ENCODE results near the gene NNMT. TPM values are rescaled to one million over a fixed set of nuclear protein-coding genes. Genes with fewer than 3 reads are reported as not detected.

The NNMT gene
- total RNA-seq (not detected), polyA plus RNA-seq (not detected)

GRCh38 chr11:114295676-114296604 lies at the start of gene NNMT:
NNMT (plus strand) TSS chr11:114296399; CDS start chr11:114296557, 158 bp downstream.
- Mint-ChIP-seq H3K4me1 (peaks cover 0 to 2% (median 0%) of the 10 kb centered on the region in 3 donors), H3K27me3 (peaks cover 6 to 27% of the 10 kb centered on the region in 2 donors), H3K36me3 (peaks cover 0 to 4% (median 1%) of the 10 kb centered on the region in 3 donors), H3K27ac (no peak within 1 kb of the TSS), H3K9me3 (peaks cover 0 to 9% (median 5%) of the 10 kb centered on the region in 5 donors), H3K4me3 (no peak within 1 kb of the TSS)
- Histone ChIP-seq H3K9me3 (ENCODE audit: low read length) (no peaks in the 10 kb centered on the region), H3K27me3 (ENCODE audit: insufficient read depth, low read length, poor library complexity, severe bottlenecking) (no peaks in the 10 kb centered on the region), H3K27ac (ENCODE audit: low read depth, low read length) (peak within 1 kb of the TSS; percentile 46), H3K36me3 (ENCODE audit: insufficient read depth, low read length) (no peaks in the 10 kb centered on the region), H3K4me3 (ENCODE audit: low read length) (no peak within 1 kb of the TSS), H3K4me1 (ENCODE audit: insufficient read depth, low read length) (no peaks in the 10 kb centered on the region)
- CTCF ChIA-PET, result no interaction called here
- no peak for DNase-seq
- POLR2A ChIA-PET, result no interaction called here

DNA sequence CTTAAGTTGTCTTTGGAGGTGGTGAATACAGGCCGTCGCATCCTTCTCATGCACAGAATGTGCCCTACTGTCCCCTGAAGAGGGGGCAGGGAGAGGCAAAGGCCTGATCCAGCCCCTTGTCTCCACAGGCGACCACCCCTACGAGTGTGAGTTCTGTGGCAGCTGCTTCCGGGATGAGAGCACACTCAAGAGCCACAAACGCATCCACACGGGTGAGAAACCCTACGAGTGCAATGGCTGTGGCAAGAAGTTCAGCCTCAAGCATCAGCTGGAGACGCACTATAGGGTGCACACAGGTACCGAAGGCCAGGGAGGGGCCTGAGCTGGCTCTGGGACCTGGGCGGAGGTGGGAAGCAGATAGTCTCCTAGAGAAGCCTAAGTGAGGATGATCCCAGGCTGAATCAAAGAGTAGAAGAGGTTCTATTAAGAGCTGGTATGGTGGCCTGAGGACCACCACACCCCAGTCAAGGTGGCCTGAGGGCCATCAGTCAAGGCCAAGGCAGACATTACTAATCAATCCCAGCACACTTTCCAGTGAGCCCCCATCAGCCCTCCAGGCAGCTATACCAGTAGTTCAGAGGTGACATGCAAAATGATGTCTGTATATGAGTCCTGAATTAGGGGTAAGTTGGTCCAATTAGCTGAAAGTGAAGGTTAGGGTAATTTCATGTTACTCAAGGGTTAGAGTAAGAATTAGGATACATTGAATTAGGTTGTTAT lies 49.0 kb upstream of the NNMT start:
- Mint-ChIP-seq H3K4me3 (no peak overlapping the region), H3K4me1 (peaks cover 0 to 7% (median 0%) of the 10 kb centered on the region in 3 donors), H3K27me3 (peaks cover 0 to 4% of the 10 kb centered on the region in 2 donors), H3K27ac (peak overlapping the region in 5 of 8 donors; percentile 17 to 77 (median 57)), H3K36me3 (peaks cover 0 to 3% (median 2%) of the 10 kb centered on the region in 3 donors), H3K9me3 (no peaks in the 10 kb centered on the region)
- Histone ChIP-seq H3K9me3 (ENCODE audit: low read length) (no peaks in the 10 kb centered on the region), H3K36me3 (ENCODE audit: insufficient read depth, low read length) (no peaks in the 10 kb centered on the region), H3K4me1 (ENCODE audit: insufficient read depth, low read length) (no peaks in the 10 kb centered on the region), H3K4me3 (ENCODE audit: low read length) (no peak overlapping the region), H3K27ac (ENCODE audit: low read depth, low read length) (no peak overlapping the region), H3K27me3 (ENCODE audit: insufficient read depth, low read length, poor library complexity, severe bottlenecking) (no peaks in the 10 kb centered on the region)
- ChIA-PET CTCF (interaction anchor here (1.0 to 4.9 kb wide), 3 partner anchors 10 to 16 kb away, joined by 4 to 23 read pairs (median 5); no protein-coding TSS in a partner anchor), POLR2A (no interaction called here)
- no peak for DNase-seq

GRCh38 chr11:114250180-114250579 lies 46.0 kb upstream of the NNMT start:
- H3K4me3 Mint-ChIP-seq, result no peak overlapping the region
- H3K36me3 Mint-ChIP-seq, result peaks cover 0 to 3% (median 2%) of the 10 kb centered on the region in 3 donors
- ChIA-PET POLR2A (no interaction called here), CTCF (interaction anchor here (1.0 to 4.9 kb wide), 3 partner anchors 10 to 229 kb away, joined by 3 to 23 read pairs (median 4); no protein-coding TSS in a partner anchor)
- peaks cover 0 to 2% of the 10 kb centered on the region in 2 donors for H3K27me3 Mint-ChIP-seq
- Histone ChIP-seq H3K27ac (ENCODE audit: low read depth, low read length) (no peak overlapping the region), H3K9me3 (ENCODE audit: low read length) (no peaks in the 10 kb centered on the region), H3K27me3 (ENCODE audit: insufficient read depth, low read length, poor library complexity, severe bottlenecking) (no peaks in the 10 kb centered on the region), H3K4me1 (ENCODE audit: insufficient read depth, low read length) (no peaks in the 10 kb centered on the region), H3K36me3 (ENCODE audit: insufficient read depth, low read length) (no peaks in the 10 kb centered on the region), H3K4me3 (ENCODE audit: low read length) (no peak overlapping the region)
- peaks cover 0 to 2% (median 0%) of the 10 kb centered on the region in 5 donors for H3K9me3 Mint-ChIP-seq
- no peak for DNase-seq
- peak overlapping the region in 1 of 8 donors; percentile 61 for H3K27ac Mint-ChIP-seq
- peaks cover 0 to 7% (median 0%) of the 10 kb centered on the region in 3 donors for H3K4me1 Mint-ChIP-seq

GRCh38 chr11:114250993-114251814 lies 45.0 kb upstream of the NNMT start:
- H3K9me3 ChIP-seq (ENCODE audit: low read length), result no peaks in the 10 kb centered on the region
- H3K27ac ChIP-seq (ENCODE audit: low read depth, low read length), result no peak overlapping the region
- H3K27me3 ChIP-seq (ENCODE audit: insufficient read depth, low read length, poor library complexity, severe bottlenecking), result no peaks in the 10 kb centered on the region
- Mint-ChIP-seq H3K27me3 (peaks cover 0 to 2% of the 10 kb centered on the region in 2 donors), H3K4me1 (peaks cover 0 to 7% (median 0%) of the 10 kb centered on the region in 3 donors), H3K9me3 (peaks cover 0 to 2% (median 0%) of the 10 kb centered on the region in 5 donors), H3K36me3 (peaks cover 0 to 3% (median 2%) of the 10 kb centered on the region in 3 donors), H3K4me3 (no peak overlapping the region), H3K27ac (peak overlapping the region in 2 of 8 donors; percentile 56 to 72)
- H3K36me3 ChIP-seq (ENCODE audit: insufficient read depth, low read length), result no peaks in the 10 kb centered on the region
- H3K4me3 ChIP-seq (ENCODE audit: low read length), result no peak overlapping the region
- POLR2A ChIA-PET, result interaction anchor here (0.6 kb wide), 1 partner anchor 136 kb away, joined by 4 read pairs; no protein-coding TSS in a partner anchor
- DNase-seq, result no peak
- H3K4me1 ChIP-seq (ENCODE audit: insufficient read depth, low read length), result no peaks in the 10 kb centered on the region
- CTCF ChIA-PET, result interaction anchor here (1.2 to 1.7 kb wide), 4 partner anchors 10 to 235 kb away, joined by 4 to 6 read pairs (median 4); no protein-coding TSS in a partner anchor

DNA sequence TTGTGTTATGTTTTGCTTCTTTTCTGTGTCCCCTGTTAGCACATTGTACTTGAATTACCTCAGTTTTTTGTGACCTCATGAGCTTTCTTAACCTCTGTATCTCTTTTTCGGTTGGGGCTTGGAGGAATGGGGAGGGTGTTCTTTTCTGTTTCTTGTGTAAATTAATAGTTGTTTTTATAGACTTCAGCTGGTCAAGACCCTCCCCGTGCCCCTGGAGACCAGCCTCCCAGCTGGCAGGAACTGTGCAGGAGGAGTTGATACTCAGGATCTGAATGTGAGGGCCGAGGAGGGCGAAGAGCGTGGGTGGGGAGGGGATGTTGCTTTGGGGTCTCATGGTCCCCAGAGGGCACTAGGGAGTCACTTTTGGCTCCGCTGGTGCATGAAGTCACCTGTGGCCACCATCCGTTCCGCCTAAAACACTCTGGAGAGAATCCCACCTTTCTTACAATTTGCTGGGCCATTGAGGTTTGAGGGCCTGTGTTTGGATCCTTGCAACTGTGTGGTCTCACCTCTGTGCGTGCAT lies 44.3 kb upstream of the NNMT start:
- DNase-seq, result no peak

GRCh38 chr11:114252767-114253166 lies 43.4 kb upstream of the NNMT start:
- POLR2A ChIA-PET, result no interaction called here
- Histone ChIP-seq H3K36me3 (ENCODE audit: insufficient read depth, low read length) (no peaks in the 10 kb centered on the region), H3K9me3 (ENCODE audit: low read length) (no peaks in the 10 kb centered on the region), H3K4me1 (ENCODE audit: insufficient read depth, low read length) (no peaks in the 10 kb centered on the region), H3K27ac (ENCODE audit: low read depth, low read length) (no peak overlapping the region), H3K27me3 (ENCODE audit: insufficient read depth, low read length, poor library complexity, severe bottlenecking) (no peaks in the 10 kb centered on the region), H3K4me3 (ENCODE audit: low read length) (no peak overlapping the region)
- peaks cover 0 to 4% (median 0%) of the 10 kb centered on the region in 3 donors for H3K4me1 Mint-ChIP-seq
- H3K27ac Mint-ChIP-seq, result peak overlapping the region in 2 of 8 donors; percentile 19 to 36
- CTCF ChIA-PET, result no interaction called here
- peaks cover 0 to 2% (median 0%) of the 10 kb centered on the region in 5 donors for H3K9me3 Mint-ChIP-seq
- no peak overlapping the region for H3K4me3 Mint-ChIP-seq
- peaks cover 0 to 3% (median 2%) of the 10 kb centered on the region in 3 donors for H3K36me3 Mint-ChIP-seq
- peaks cover 0 to 2% of the 10 kb centered on the region in 2 donors for H3K27me3 Mint-ChIP-seq
- no peak for DNase-seq

More for the DNA sequence above, 44.3 kb upstream of the NNMT start:
- H3K4me3 Mint-ChIP-seq, result no peak overlapping the region
- ChIA-PET CTCF (interaction anchor here (1.2 to 1.7 kb wide), 3 partner anchors 9 to 236 kb away, joined by 4 to 6 read pairs (median 5); no protein-coding TSS in a partner anchor), POLR2A (interaction anchor here (0.6 kb wide), 1 partner anchor 136 kb away, joined by 4 read pairs; no protein-coding TSS in a partner anchor)
- H3K36me3 ChIP-seq (ENCODE audit: insufficient read depth, low read length), result no peaks in the 10 kb centered on the region
- H3K27ac ChIP-seq (ENCODE audit: low read depth, low read length), result no peak overlapping the region
- no peaks in the 10 kb centered on the region for H3K27me3 ChIP-seq (ENCODE audit: insufficient read depth, low read length, poor library complexity, severe bottlenecking)
- peaks cover 0 to 7% (median 0%) of the 10 kb centered on the region in 3 donors for H3K4me1 Mint-ChIP-seq
- peaks cover 0 to 3% (median 2%) of the 10 kb centered on the region in 3 donors for H3K36me3 Mint-ChIP-seq
- H3K27ac Mint-ChIP-seq, result peak overlapping the region in 3 of 8 donors; percentile 16 to 56 (median 36)
- H3K27me3 Mint-ChIP-seq, result peaks cover 0 to 2% of the 10 kb centered on the region in 2 donors
- peaks cover 0 to 2% (median 0%) of the 10 kb centered on the region in 5 donors for H3K9me3 Mint-ChIP-seq
- H3K4me1 ChIP-seq (ENCODE audit: insufficient read depth, low read length), result no peaks in the 10 kb centered on the region
- H3K4me3 ChIP-seq (ENCODE audit: low read length), result no peak overlapping the region
- H3K9me3 ChIP-seq (ENCODE audit: low read length), result no peaks in the 10 kb centered on the region

GRCh38 chr11:114253771-114254170 lies 42.4 kb upstream of the NNMT start:
- H3K27ac Mint-ChIP-seq, result peak overlapping the region in 4 of 8 donors; percentile 9 to 73 (median 19)
- Histone ChIP-seq H3K9me3 (ENCODE audit: low read length) (no peaks in the 10 kb centered on the region), H3K36me3 (ENCODE audit: insufficient read depth, low read length) (no peaks in the 10 kb centered on the region), H3K4me1 (ENCODE audit: insufficient read depth, low read length) (no peaks in the 10 kb centered on the region), H3K27me3 (ENCODE audit: insufficient read depth, low read length, poor library complexity, severe bottlenecking) (no peaks in the 10 kb centered on the region), H3K4me3 (ENCODE audit: low read length) (no peak overlapping the region), H3K27ac (ENCODE audit: low read depth, low read length) (no peak overlapping the region)
- no peak overlapping the region for H3K4me3 Mint-ChIP-seq
- DNase-seq, result no peak
- peaks cover 0 to 5% (median 2%) of the 10 kb centered on the region in 3 donors for H3K4me1 Mint-ChIP-seq
- peaks cover 0 to 2% of the 10 kb centered on the region in 2 donors for H3K27me3 Mint-ChIP-seq
- peaks cover 0 to 2% (median 0%) of the 10 kb centered on the region in 5 donors for H3K9me3 Mint-ChIP-seq
- ChIA-PET CTCF (interaction anchor here (1.5 kb wide), 1 partner anchor 9 kb away, joined by 5 read pairs; no protein-coding TSS in a partner anchor), POLR2A (no interaction called here)
- H3K36me3 Mint-ChIP-seq, result peaks cover 0 to 3% (median 2%) of the 10 kb centered on the region in 3 donors

Measured in CD8-positive, alpha-beta memory T cell (primary cell).